Stimulated activated CD4-positive, alpha-beta T cell treated with anti-CD3 and anti-CD28 coated beads, Interleukin-15, amount 100 ng/mL, for 24 hours (primary cell): ENCODE results near the gene STUB1.

Source experiments
- DNase-seq: peaks from one replicate; pipeline ENCODE4 v3.0.0-alpha.2; 2020

Gene STUB1

GRCh38 chr16:726438-727290 is 46.5 kb downstream of the STUB1 start, which contains the start of the genes CCDC78 and HAGHL:
Gene CCDC78 (minus strand): TSS chr16:726443. CDS start chr16:726367, 76 bp downstream.
Gene HAGHL (plus strand): TSS chr16:727106. CDS start chr16:727510, 404 bp downstream.
- DNase-seq: peak; percentile 79

GRCh38 chr16:727291-727977 is 47.2 kb downstream of the STUB1 start:
- DNase-seq: peak; percentile 47

GRCh38 chr16:728131-728889 is 48.1 kb downstream of the STUB1 start:
- DNase-seq: peak; percentile 76

- DNase-seq: no peak
Observed at GRCh38 chr16:728890-729744, 48.9 kb downstream of the STUB1 start.

GRCh38 chr16:729768-730665 is 49.8 kb downstream of the STUB1 start:
- no peak for DNase-seq

- no peak for DNase-seq
Observed at GRCh38 chr16:730666-731509, 50.7 kb downstream of the STUB1 start.

GRCh38 chr16:732332-732731 is 52.1 kb downstream of the STUB1 start:
- no peak for DNase-seq
